T-helper 1 cell (primary cell): ENCODE results near the gene KRTAP16-1.

Source experiments
- DNase-seq, 5 donors: peaks; one replicate each; pipeline ENCODE4 v3.0.0-alpha.2; 2012 to 2020

KRTAP16-1 gene

DNA sequence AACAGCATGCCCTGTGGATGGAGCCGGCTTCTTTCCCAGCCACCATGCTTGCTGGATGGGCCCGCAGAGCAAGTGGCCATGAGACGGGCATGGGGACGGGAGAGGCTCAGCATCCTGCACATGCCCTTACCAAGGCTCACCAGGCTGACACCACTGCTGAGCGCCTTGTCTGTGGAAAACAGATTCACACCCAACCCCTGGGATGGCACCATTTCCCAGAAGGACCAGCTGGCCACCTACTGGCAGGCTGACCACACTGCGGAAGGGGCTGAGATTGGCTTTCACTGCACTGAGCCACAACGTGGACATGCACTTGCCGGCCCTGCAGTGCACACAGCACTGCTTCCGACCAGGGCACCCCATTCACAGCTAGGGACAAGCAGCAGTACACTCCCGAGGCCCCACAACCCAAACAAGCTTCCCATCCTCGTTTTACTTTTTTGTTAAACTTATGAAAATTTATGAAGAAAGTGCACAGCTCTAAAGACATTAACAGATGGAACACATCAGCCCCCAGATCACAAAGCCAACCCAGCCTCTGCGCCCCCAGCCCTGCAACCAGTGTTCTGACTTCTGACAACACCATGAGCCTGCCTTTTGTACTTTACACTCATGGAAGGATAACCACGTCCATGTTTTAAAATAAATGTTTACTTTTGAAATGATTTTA, 20.3 kb upstream of the KRTAP16-1 start:
- no peak for DNase-seq

DNA sequence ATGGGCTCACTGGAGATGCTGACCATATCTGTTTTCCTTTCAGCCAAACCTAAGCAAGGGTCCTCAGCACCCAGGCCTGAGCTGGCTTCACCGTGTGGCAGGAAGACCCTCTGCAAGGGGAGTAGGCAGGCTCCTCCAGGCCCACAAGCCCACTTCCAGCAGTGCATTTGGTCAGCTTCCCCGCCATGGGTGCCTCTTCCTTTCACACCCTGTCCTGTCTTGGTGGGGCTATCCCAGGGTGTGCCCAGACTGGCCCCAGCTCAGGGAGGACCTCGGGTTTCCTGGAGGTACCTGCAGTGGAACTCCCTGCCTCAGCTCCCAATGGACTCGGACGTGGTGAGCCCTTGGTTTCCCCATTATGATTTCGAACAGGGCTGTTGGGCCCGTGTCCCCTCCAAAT, 19.1 kb upstream of the KRTAP16-1 start:
- DNase-seq, result no peak

DNA sequence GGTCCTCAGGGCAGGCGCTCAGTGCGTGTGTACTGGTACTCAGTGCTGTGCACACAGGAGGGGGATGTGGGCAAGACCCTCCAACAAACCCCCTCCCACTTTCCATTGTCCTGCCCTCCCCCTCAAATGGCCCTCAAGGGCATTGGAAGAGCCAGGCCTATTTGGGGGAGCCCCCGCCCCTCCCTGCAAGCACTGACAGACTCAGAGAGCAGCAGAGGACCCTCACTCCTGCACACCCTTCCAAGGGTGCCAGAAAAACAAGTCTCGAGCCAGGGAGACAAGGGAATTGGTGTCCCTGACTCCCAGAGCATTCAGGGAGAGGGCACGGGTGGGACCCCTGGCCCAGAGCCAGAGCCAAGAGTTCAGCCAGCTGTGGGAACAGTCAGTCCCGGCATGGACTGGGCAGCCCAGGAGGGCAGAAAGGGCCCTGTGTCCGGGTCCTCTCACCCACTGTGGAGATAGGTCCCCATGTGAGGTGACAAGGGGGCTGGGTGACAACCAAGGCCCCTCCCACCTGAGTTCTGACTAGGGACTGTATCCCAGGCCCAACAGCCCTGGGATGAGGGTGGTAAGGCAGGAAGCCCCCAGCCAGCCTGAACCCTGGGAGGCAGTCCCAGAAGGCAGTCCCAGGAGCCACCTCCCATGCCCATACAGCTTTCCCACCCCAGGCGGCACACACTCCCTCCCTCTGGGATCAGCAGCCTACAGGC, 18.5 kb upstream of the KRTAP16-1 start:
- DNase-seq, result no peak

DNA sequence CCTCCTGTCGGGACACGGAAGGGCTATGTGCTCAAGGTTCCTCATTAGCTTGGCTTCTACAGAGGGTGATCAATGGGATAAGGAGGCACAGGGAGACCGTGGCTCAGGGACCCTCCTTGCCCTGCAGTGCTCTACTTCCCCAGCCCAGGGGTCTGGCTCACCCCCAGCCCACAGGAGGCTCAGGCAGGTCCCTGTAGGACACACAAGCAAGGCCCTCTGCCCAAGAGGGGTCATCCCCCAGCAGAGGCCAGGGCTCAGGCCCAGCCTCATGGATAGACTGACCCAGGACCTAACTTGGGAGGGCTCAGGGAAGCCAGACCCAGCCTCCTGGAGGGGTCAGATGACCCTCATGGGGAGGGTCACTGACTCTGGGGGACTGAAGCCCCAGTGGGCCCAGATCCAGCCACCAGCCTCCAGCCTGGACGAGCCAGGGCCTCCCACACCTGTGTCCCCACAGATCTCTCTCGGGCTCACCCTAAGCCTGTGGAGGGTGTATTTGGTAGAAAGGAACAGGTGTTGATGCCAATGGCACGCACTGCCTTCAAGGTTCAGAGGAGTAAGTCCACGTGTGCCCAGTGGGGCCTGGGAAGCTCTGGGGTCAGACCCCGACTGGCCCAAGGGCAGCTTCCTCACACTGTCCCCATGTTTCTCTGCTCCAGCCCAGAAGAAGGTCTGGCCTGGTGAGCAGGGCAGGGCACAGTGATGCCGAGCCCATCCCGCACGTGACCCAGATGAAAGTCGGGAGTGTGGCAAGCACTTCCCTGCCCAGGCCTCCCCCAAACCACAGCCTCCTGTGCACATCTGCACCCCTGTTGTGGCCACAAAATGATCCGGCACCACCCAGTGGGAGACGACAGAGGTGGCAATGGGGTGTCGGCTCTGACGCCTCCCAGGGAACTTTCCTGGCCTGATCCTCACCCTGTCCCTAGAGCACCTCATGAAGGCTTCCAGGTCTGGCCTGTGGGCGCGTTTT, 17.4 kb upstream of the KRTAP16-1 start:
- peak in 1 of 5 donors; percentile 24 for DNase-seq

DNA sequence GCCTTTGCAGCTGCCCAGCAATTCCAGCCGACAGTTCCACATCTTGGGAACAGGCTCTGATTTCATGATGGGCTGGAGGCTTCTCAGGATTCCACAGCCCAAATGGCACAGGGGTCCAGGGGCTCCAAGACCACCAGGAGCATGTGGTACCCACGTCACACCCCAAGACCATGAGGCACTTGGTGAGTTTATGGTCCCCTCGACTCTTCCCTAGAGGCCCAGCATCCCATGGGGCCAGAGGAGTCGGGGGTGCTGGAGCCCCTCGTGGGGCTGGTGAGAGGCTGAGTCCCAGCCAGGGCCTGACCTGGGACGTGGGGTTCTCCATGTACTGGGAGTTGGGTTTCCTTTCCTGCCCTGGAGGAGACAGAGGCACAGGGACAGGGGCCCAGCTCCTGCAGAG, 16.5 kb upstream of the KRTAP16-1 start:
- no peak for DNase-seq

DNA sequence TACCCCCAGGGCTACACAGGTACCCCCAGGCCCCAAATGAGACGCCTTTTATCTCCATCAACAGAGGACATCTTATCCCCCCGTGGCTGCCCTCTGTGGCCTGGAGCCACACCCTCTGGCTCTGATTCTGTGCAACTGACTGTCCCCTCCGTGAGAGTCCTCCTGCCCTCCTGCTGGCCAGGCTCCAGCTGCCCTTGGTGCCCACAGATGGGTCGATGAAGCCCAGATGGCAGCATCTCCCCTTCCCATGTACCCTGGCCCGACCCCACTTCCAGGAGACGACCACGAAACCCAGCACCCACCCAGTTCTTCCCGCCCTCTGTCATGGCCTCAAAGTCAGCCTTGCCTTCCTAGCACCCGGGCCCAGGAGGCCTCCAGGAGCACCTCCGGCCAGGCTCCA, 16.0 kb upstream of the KRTAP16-1 start:
- no peak for DNase-seq

DNA sequence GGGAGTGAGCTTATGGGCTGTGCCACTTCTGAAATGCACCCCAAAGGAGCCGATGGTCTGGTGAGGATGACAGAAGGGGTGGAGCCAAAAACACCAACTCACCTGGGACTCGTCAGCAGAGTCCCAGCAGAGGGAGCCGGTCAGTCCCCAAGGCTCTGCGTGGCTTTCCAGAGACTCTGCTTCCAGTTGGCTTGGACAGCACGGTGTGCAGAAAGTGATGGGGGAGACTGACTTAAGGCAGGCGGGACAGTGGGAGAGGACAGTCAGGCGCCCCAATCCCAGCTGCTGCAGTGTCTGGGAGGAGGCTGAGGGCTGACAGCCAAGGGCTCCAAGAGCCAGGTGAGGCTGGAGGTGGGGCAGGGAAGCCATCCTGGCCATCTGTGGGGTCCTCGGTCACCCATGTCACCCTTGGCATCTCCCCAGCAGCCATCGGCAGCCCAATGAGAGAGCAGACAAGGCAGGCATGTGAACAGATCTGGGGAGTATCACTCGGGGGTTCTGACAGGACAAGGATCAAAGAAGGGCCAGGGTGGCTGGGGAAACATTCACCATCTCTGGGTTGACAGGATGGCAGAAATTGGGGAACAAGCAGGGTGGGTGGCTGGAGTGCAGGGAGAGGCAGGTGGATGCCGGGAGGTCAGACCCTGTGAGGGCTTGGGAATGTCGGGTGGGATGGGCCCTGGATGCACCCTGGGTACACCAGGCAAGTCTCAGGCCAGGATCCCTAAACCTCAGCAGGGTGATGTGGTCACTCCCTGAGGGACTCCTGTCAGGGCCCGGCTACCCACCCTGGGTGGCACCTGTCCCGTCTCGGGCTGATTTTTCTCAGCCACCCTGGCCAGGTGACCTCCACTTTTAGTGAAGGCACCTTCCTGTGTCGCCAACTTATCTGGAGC, 15.3 kb upstream of the KRTAP16-1 start:
- no peak for DNase-seq

DNA sequence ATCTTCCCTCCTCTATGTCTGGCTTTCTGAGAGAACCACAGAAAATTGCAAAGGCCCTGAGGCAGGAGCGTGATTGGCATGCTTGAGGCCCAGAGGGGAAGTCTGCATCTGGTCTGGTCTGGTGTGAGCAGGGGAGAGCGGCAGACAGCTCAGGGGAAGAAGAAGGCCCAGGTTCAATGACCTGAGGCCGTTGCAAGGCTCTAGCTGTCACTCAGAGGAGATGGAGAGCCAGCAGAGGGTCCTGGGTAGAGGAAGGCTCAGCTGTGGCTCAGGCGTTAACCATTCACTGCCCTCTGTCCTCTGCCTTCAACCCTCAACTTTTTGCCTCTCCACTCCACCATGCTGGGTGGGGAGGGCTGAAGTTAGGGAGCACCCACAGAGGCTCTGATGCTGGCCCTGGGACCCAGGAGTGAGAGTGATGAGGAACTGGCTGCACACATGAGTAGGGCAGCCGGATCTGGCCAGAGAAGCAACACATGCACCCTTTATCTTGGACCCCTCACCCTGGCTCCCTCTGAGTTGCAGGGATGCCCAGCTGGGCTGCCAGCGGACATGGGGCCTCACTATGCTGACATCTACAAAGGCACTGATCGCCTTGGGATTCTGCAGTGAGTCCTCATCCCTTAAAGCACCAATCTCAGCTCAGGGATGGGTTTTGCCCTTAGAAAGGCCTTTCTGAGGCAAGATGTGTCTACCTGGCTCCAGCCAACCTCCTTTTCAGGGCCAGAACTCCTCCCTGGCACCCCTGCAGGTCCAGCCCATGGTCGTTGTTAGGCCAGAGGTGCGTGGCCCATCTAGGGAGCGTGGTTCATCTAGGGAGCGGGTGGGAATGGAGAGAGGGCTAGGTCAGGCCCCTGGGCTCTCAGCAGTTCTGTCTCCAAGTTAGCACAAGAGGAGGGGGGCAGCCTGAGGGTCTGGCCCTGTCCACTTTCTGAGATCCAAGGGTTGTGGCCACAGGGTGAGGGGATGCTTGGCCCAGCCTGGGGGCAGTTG, 14.1 kb upstream of the KRTAP16-1 start:
- no peak for DNase-seq

DNA sequence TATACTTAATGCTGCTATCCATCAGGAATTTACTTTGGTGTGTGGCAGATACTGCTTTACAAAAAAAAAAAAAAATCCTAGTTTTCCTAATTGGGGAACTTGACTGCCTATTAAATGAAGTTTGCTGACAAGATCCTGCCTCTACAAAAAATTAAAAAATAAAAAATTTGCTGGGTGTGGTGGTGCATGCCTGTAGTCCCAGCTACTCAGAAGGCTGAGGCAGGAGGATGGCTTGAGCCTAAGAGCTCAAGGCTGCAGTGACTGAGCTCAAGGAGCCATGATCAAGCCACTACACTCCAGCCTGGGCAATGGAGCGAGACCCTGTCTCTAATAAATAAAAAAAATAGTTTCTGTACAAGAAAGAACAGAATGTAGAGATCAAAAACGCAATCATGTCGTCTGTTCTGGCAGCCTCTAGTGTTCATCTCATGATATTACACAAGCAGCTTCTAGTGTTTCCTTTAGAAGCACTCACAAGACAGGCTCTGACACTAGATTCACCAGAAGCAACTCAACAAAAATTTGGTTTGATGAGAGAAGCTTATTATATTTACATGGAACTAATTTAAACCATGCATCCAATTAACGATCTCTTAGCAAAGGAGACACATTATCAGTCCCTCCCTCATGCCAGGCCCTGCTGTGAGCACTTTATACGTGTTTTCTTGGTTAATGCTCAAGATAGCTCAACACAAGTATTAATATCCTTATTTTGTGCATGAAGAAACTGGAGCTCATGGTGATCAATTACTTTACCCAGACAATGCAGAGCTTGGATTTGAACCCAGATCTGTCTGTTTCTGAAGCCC, 13.2 kb upstream of the KRTAP16-1 start:
- peak in 1 of 5 donors; percentile 54 for DNase-seq

DNA sequence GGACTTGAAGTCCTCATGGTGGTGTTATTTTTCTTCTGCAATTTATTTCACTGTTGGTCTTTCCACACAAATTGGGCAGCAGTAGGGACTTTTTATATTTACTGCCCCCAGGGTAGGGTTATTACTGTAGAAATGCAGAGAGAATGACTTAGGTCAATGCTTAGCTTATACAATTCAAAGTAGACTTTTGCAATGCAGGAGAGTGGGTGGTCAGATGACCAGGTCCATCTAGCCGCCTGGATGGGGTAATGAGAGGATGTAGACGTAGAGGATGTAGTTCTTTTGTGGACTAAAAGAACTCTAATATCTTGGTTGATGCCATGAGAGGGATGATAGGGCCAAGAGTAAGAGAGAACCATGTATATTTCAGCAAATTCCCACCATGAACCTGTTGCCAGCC, 9.1 kb upstream of the KRTAP16-1 start:
- no peak for DNase-seq

DNA sequence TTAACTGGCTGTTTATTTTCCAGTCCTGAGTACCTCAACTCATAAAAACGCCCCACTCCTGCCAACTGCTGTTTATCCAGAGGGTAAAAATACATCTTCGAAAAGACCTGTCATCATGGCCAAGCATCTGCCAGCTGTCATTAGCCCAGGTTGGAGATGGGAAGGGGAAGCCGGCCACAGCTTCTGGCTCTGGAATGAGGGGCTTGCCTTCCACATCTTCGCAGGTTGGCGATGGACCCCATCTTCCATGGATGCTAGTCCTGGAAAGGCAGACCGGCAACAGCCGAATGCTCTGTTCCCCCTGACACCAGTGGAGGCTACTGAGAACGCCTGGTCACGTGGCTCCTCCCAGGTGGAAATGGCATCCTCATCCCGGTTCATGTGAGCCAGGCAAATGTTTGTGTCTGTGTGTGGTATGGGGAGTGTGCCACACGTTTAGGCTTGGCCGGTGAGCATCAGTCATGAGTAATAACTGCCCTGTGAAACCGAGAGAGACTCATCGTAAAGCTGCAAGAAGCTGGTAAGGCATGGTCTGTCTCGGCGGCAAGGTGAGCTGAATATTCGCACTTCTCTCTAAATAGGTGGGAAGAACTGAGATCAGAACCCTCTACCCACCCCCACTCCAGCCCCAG, 6.8 kb upstream of the KRTAP16-1 start:
- no peak for DNase-seq

DNA sequence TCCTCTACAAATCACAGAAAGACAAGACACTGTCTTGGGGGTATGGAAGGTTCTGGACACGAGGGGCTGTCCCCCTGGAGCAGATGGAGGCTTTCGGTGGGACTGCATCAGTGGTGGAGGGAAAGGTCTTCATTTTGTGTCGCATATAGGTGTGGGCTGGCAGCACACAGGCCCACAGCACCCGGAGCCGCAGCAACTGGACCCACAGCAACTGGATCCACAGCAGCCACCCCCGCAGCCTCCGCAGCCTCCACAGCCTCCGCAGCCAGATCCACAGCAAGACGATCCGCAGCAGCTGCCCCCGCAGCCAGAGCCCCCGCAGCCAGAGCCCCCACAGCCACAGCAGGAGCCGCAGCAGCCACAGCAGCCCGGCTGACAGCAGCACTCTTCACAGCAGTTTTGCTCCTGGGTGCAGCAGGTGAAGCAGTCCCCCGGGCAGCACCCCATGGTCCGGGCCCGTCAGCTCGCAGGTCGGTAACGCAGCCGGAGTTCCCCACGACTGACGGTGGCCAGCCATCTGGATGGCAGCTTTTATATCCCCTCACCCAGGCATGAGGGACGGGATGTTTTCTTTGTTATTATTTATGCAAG, 6.2 kb upstream of the KRTAP16-1 start, which contains the start of gene KRTAP17-1:
Gene KRTAP17-1 (minus strand): TSS at position 507 of the 591 bp plus-strand sequence. CDS start 60 bp downstream, at position 447.
- no peak for DNase-seq

DNA sequence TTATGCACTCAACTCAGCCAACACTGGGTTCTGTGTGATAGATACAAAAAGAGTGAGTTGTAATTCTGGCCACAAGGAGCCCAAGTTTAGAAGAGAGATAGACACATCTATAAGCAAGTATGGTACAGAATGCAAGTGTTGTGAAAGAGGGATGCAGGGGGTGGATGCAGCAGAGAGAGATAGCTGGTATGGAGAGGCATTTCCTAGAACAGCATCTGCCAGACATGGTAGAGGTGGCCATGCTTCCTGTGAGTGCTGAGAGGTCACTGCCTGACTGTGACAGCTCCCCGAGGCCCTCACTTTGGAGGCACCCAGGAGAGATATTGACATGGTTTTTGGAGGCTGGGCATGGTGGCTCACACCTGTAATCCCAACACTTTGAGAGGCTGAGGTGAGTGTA, 2.0 kb upstream of the KRTAP16-1 start:
- peak in 1 of 5 donors; percentile 66 for DNase-seq

DNA sequence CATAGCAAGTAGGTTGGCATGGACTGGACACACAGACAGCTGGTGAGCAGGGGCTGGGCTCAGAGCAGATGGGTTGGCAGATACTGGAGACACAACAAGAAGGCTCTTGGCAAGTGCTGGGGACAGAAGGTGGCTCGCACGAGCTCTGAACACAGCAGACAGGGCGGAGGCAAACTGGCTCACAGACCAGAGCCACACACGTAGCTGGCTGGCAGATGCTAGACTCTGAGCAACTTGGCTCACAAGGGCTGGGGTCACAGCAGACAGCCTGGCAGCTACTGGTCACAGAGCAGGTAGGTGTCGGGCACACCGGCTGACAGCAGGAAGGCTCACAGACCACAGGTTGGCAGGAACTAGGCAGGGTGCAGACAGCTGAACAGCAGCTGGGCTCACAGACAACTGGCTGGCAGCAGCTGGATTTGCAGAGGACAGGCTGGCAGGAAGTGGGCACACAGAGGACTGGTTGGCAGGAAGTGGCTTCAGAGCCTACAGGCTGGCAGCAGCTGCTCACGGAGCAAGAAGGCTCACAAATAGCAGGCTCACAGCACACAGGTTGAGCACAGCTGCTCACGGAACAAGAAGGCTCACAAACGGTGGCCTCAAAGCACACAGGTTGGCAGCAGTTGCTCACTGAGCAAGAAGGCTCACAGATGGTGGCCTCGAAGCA, 725 bp downstream of the KRTAP16-1 start:
- DNase-seq, result peak; percentile 65 to 99 (median 76)

DNA sequence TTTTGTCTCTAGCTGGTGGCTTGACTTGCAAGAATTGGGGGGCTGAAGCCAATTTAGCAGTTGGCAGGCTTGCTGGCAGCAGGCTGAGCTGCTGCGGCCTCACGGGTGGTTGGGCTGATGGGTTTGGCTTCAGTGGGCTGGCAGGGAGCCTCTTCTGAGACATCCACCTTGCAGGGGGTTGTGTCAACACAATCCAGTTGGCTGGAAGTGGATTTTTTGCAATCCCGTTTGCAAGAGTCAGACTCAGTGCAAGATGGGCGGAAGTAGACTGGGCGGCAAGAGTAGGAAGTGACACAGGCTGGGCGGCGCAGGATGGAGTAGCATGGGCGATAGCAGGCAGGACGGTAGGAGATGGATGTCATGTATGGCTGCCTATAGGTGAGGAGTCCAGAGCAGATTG, 1.5 kb downstream of the KRTAP16-1 start:
- DNase-seq, result no peak

DNA sequence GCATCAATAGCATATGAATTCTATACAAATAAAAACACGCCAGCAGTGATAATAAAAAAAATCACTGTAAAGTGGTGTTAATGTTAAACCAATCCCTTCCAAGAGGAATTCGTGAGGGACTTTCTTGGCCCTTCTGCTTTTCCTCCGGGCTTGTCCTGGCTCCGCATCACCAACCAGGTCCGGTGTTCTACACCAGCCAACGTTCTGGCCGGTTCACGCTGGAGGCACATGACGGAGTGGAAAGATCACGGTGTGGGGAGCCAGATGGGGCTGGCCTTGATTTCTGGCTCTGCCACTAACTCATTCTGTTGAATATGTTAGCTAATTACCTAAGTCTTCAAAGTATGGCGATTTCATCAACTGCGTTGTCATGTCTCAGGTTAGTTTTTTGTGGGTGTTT, 5.0 kb downstream of the KRTAP16-1 start:
- DNase-seq, result no peak

DNA sequence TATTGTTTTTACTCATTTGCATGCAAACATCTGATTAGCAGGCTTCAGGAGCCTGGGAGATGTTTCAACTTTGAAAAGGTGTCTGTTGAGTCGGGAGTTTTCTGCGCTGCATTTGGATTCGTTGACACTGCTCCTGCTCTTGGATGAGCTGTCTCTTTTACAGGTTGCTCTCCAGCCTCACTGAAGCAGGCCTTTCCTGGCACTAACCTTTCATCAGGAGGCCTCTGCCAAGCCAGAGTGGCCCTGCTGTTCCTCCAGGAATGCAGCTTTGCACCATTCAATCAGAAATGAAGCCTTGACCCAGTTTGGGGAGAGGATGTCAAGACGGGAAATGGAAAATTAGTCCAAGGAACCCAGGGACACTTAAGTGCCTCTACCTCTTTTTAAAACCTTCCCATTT, 6.1 kb downstream of the KRTAP16-1 start:
- no peak for DNase-seq
